ENCODE results near the gene ATG4B. TPM values are rescaled to one million over a fixed set of nuclear protein-coding genes. Genes with fewer than 3 reads are reported as not detected.
A peak's percentile ranks its signal among the peaks of the same experiment; 100 is the strongest.

The ATG4B gene
- total RNA-seq, 2 donors from 2014 or later: 72.4 to 119 TPM

DNA sequence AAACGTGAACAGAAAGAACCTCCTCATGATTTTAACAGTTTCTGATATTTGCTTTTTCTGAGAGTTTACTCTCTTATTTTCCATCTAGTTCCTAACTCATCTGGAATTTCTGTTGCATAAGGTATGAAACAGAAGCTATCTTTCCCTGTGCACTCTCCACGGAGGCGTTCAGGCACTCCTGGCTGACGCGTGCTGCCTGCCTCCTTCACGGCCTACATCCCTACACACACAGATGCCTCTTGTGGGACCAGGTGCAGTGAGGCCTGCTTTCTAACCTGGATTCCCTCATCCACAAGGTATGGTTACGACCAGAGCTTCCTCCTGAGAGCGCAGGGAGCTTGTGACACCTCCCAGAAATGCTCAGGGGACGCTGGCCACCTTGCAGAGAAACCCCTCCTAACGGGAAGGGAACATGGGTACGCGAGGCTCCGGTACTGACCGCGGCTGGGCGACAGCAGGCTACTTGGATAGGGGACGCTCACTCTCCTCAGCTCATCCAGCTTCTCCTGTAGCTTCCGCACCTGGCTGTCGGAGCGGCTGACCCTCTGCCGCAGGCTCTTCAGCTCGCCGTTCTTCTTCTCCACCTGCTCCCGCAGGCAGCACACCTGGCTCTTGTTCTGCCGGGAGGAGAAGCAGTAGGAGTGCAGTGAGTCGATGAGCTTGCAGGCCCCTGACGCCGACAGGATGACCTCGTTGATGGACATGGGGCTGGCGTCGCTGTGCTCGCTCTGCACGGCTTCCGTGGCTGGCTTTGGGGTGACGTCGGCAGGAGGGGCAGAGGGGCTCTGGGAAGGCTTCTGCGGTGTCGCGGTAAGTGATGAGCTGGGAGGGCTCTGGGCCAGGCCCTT is 4.8 kb upstream of the ATG4B start:
- H3K4me3 ChIP-seq: no peak overlapping the region
- H3K9ac ChIP-seq (ENCODE audit: low read depth in 2 of 2, low read length in 2 of 2): peak overlapping the region in 1 of 2 donors; percentile 20
- H3K27ac ChIP-seq: no peak overlapping the region
- intact Hi-C loops (cut with DNase I): no loop called here
- H3K36me3 ChIP-seq: peaks cover 9% of the 10 kb centered on the region
- H3K27me3 ChIP-seq: no peaks in the 10 kb centered on the region
- H3K4me1 ChIP-seq: no peaks in the 10 kb centered on the region
- TF ChIP-seq, protein P1, sequence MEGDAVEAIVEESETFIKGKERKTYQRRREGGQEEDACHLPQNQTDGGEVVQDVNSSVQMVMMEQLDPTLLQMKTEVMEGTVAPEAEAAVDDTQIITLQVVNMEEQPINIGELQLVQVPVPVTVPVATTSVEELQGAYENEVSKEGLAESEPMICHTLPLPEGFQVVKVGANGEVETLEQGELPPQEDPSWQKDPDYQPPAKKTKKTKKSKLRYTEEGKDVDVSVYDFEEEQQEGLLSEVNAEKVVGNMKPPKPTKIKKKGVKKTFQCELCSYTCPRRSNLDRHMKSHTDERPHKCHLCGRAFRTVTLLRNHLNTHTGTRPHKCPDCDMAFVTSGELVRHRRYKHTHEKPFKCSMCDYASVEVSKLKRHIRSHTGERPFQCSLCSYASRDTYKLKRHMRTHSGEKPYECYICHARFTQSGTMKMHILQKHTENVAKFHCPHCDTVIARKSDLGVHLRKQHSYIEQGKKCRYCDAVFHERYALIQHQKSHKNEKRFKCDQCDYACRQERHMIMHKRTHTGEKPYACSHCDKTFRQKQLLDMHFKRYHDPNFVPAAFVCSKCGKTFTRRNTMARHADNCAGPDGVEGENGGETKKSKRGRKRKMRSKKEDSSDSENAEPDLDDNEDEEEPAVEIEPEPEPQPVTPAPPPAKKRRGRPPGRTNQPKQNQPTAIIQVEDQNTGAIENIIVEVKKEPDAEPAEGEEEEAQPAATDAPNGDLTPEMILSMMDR (IDR thresholded peaks at IDR 0.05): no peak
- no peak for DNase-seq
- no peaks in the 10 kb centered on the region for H3K9me3 ChIP-seq

DNA sequence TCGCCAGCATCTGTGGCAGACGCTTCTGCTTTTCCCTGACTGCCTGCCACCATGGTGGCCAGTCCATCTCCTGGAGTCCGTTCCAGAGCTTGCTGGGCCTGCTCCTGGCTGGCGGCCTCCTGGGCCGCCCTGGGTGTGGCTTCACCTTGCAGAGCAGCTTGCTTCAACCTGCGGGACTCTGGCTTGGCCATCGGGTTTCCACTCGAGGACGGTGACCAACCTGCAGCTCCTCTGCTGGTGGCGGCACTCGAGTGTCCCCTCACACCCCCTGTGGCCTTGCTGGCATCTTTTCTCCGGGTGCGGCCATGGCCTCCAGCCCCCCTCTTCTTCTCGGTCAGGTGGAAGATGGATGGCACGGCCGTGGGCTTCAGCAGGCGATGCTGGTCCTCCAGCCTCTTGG is 3.9 kb upstream of the ATG4B start:
- Histone ChIP-seq H3K27me3 (no peaks in the 10 kb centered on the region), H3K4me3 (no peak overlapping the region), H3K36me3 (peaks cover 9% of the 10 kb centered on the region), H3K9ac (ENCODE audit: low read depth in 2 of 2, low read length in 2 of 2) (no peak overlapping the region), H3K4me1 (peaks cover 4% of the 10 kb centered on the region), H3K9me3 (no peaks in the 10 kb centered on the region), H3K27ac (no peak overlapping the region)
- TF ChIP-seq, protein P1 (IDR thresholded peaks at IDR 0.05): no peak
- DNase-seq: no peak
- intact Hi-C loops (cut with DNase I): no loop called here

DNA sequence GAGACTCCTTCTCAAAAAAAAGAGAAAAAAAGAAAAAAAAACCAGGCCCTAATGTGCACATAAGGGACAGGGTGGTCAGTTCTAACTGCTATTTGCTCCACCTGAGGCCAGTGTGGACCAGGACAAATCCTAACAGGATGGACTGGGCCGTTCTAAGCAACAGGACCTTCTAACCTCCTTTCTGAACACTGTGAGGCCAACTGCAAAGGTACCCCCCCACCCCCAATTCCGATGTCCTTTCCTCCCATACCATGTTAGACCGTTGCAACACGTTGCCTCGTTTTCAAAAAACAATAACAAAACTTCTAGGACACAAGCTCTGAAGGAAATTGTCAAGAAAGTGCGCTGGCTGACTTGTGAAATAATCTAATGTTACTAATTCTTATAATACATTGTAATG is 1.7 kb upstream of the ATG4B start:
- DNase-seq: no peak
- H3K27me3 ChIP-seq: no peaks in the 10 kb centered on the region
- no peaks in the 10 kb centered on the region for H3K9me3 ChIP-seq
- TF ChIP-seq, protein P1 (IDR thresholded peaks at IDR 0.05): no peak
- H3K36me3 ChIP-seq: peaks cover 9% of the 10 kb centered on the region
- H3K9ac ChIP-seq (ENCODE audit: low read depth in 2 of 2, low read length in 2 of 2): peak overlapping the region; percentile 64 to 68
- peak overlapping the region; percentile 74 for H3K27ac ChIP-seq
- H3K4me3 ChIP-seq: peak overlapping the region; percentile 91
- H3K4me1 ChIP-seq: peaks cover 11% of the 10 kb centered on the region
- intact Hi-C loops (cut with DNase I): no loop called here

DNA sequence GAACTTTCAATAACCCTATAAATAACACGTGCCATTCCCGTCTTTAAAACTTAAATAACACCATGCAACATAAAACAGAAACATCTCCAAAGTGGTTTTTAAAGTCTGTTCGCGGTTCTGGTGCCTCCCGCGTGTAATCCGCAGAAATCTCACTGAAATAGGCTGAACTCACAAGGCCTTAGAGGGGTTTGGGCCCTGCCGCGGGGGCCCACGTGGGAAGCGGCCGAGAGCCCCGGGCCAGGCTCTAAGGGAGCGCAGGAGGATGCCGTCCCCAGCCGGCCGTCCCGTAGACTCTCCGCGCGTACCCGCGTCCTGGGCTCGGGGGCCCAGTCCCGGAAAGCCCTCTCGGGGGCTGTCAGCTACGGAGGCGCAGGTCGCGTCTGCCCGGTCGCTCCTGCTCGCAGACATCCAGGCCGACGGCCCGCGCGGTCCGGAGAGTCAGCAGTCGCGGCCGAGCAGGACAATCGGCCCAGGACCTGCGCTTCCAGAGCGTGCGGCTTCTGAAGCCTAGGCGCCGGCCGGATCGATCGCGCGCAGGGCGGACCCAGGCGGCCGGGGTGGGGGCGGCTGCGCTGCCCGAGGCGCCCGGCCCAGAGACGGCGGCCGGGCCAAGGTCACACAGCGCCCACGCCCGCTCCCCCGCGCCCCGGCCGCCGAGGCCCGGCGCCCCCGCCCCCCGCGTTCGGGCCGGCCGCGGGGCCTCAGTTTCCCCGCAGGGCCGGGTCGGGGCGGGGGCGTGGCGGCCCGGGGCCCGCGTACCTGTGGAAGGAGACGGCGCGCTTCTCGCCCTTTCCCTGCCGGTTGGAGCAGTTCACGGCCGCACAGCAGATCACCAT is 1.1 kb upstream of the ATG4B start:
- peaks cover 9% of the 10 kb centered on the region for H3K36me3 ChIP-seq
- peaks cover 11% of the 10 kb centered on the region for H3K4me1 ChIP-seq
- TF ChIP-seq, protein P1 (IDR thresholded peaks at IDR 0.05): no peak
- H3K27ac ChIP-seq: peak overlapping the region; percentile 96
- H3K4me3 ChIP-seq: peak overlapping the region; percentile 91
- H3K27me3 ChIP-seq: no peaks in the 10 kb centered on the region
- peak overlapping the region; percentile 64 to 68 for H3K9ac ChIP-seq (ENCODE audit: low read depth in 2 of 2, low read length in 2 of 2)
- peak; percentile 44 for DNase-seq
- H3K9me3 ChIP-seq: no peaks in the 10 kb centered on the region
- intact Hi-C loops (cut with DNase I): no loop called here

DNA sequence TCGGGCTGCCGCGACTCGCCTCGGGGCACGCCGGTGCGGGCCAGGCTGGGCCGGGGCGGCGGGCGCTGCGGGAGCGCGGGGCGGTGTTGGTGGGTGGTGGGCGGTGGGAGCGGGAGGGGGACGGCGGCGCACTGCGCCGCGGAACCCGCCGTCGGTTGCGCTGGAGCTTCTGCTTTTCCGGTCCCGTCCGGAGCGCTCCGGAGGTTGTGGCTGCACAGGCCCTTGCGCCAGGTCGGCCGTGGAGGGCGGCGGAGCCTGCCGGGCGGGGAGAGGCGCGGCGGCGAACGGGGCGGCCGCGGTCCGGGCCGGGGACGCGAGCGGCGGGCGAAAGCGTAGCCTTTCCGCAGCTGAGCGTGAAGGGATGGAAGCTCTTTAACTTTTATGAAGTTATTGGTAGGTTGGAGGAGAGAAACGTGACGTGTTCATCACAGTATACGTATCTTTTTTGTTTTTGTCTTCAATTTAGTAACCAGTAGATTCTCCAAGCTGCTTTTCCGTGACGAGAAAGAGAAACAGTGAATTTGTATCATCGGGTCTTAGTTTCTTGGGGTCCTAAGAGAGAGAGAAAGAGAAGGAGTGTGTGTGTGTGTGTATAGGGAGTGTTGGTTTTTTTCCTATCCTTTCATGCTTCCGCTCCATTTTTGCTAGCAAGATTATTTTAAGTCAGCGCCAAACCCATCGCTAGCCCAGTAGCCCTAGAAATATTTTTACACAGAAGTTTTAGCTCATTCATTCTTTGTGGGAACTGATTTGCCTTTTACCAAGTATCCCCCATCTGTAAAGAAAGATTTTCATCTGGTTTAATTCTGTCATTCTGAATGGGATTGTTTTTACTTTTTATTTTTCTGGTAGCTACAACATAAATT is 535 bp downstream of the ATG4B start:
- H3K27ac ChIP-seq: peak overlapping the region; percentile 96
- intact Hi-C loops (cut with DNase I): loop anchor here (2.0 kb wide), 1 partner anchor 59 kb away; no protein-coding TSS in a partner anchor
- H3K4me1 ChIP-seq: peaks cover 11% of the 10 kb centered on the region
- peak overlapping the region; percentile 73 to 83 for H3K9ac ChIP-seq (ENCODE audit: low read depth in 2 of 2, low read length in 2 of 2)
- H3K4me3 ChIP-seq: peak overlapping the region; percentile 91
- no peaks in the 10 kb centered on the region for H3K9me3 ChIP-seq
- peaks cover 7% of the 10 kb centered on the region for H3K36me3 ChIP-seq
- peak; percentile 25 for DNase-seq
- TF ChIP-seq, protein P1 (IDR thresholded peaks at IDR 0.05): no peak
- H3K27me3 ChIP-seq: no peaks in the 10 kb centered on the region

Data from colonic mucosa (tissue), 4 donors.